Hindlimb muscle (tissue), 1 donor: ENCODE measurements around the gene TPSD1. TPM values are rescaled to one million over a fixed set of nuclear protein-coding genes. Genes with fewer than 3 reads are reported as not detected.
"Not testable (repeated sequence)": the region's sequence is repeated elsewhere in the genome, so short reads cannot be mapped to it uniquely, and the experiment has no call there.

Experiments used
- DNase-seq: peaks from one replicate; pipeline ENCODE4 v3.0.0-alpha.2; 2013
- polyA plus RNA-seq: library from polyadenylated mRNA; unstranded; fragments of 120-200 nt; gene quantifications from one replicate; pipeline ENCODE4 v1.2.1, GENCODE V29; 2013; ENCODE audit not compliant: insufficient read length

TPSD1 gene
- polyA plus RNA-seq, 1 donor, result not detected

- no peak for DNase-seq
These were observed 26.6 kb downstream of the TPSD1 start for GRCh38 chr16:1282324-1282973.

GRCh38 chr16:1283296-1283695 lies 27.4 kb downstream of the TPSD1 start:
- DNase-seq, result no peak

DNA sequence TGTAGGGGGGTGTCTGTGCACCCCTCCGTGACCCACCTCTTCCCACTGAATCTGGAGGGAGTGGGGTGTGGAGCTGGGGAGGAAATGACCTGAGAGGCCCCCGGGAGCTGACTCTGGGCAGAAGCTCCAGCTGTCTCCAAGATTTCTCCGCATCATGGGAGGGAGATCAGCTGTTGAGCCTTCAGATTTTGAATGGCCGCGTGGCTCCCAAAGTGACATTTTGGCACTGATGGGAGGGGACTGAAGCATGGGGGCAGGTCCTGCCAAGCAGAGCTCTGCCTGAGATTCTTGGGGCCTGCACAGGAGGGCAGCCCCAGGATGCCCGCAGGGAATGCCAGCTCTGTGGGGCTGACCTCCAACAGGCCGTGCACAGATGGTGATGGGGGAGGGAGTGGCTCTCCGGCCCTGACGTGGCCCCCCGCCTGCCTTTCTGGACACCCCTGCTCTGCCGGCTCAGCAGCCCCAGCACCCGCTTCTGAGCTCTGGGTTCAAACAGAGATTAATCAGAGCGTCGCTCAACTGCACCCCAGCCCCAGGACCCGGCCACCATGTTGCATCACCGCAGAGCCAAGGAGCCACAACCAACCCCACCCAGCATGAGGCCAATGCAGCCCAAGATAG lies 28.2 kb downstream of the TPSD1 start:
- DNase-seq, result no peak

GRCh38 chr16:1285669-1286512 lies 30.0 kb downstream of the TPSD1 start:
- DNase-seq, result no peak

DNA sequence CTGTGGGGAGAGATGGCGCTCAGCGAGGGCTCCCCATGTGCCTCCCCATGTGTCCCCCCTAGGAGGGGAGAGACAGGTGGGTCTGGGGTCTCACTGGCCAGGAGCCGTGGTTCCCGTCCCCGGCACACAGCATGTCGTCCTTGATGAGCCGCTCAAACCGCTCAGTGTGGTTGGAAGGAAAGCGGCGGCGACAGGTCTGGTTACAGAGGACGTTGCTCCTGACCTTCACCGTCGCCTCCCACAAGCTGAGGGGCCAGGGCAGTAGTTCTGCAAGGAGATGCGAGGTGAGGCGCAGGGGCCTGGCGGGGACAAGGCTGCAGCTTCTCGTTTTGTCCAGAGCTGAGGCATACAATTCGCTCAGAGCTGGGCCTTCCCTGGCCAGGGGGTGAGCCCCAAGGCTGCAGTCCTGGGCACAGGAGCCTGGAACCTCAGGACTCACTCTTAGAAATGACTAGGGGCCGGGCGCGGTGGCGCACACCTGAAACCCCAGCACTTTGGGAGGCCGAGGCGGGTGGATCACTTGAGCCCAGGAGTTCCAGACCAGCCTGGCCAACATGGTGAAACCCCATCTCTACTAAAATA lies 30.7 kb downstream of the TPSD1 start:
- DNase-seq, result no peak

- DNase-seq, result no peak
These were observed 32.3 kb downstream of the TPSD1 start for GRCh38 chr16:1287982-1288670.

GRCh38 chr16:1288813-1289476 lies 33.1 kb downstream of the TPSD1 start:
- no peak for DNase-seq

- DNase-seq, result no peak
These were observed 33.6 kb downstream of the TPSD1 start for GRCh38 chr16:1289477-1289866.

DNA sequence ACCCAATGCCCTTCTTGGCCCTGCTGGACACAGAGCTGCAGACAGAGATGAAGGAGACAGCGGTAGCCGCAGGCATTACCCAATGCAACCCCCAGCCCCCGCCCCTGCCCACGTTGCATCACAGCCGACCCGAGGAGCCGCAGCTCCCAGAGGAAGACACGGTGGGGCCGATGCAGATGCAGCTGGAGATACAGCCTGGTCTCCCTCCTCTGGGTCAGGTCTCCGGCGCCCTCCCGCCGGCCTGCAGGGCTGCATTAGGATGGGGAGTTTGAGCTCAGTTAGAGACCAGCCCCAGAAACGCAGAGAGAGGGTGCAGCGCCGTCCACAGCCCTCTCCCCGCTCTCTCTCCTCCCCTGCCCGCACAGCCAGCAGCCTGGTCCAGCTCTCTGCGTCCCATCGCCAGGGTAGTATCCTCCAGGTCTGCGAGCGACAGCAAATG lies 34.2 kb downstream of the TPSD1 start:
- DNase-seq, result no peak

GRCh38 chr16:1290860-1291575 lies 35.1 kb downstream of the TPSD1 start:
- DNase-seq, result no peak

- DNase-seq, result no peak
These were observed 35.7 kb downstream of the TPSD1 start for GRCh38 chr16:1291576-1291974.

DNA sequence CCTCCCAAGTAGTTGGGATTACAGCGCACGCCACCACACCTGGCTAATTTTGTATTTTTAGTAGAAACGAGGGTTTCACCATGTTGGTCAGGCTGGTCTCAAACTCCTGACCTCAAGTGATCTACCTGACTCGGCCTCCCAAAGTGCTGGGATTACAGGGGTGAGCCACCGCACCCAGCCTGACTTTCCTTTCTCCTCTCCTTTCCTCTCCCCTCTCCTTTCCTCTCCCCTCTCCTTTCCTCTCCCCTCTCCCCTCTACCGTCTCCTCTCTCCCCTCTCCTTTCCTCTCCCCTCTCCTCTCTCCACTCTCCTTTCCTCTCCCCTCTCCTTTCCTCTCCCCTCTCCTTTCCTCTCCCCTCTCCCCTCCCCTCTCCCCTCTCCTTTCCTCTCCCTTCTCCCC lies 36.3 kb downstream of the TPSD1 start:
- not testable (repeated sequence) for DNase-seq

DNA sequence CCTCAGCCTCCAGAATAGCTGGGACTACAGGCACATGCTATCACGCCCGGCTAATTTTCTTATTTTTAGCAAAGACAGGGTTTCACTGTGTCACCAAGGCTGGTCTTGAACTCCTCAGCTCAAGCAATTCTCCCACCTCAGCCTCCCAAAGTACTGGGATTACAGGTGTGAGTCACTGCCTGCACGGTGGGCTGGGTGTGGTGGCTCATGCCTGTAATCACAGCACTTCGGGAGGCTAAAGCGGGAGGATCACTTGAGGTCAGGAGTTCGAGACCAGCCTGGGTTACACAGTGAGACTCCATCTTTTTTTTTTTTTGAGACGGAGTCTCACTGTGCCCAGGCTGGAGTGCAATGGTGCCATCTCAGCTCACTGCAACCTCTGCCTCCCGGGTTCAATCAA lies 36.9 kb downstream of the TPSD1 start:
- not testable (repeated sequence) for DNase-seq

- DNase-seq, result no peak
These were observed 38.2 kb downstream of the TPSD1 start for GRCh38 chr16:1293921-1294656.

- DNase-seq, result no peak
These were observed 39.6 kb downstream of the TPSD1 start for GRCh38 chr16:1295465-1295864.

DNA sequence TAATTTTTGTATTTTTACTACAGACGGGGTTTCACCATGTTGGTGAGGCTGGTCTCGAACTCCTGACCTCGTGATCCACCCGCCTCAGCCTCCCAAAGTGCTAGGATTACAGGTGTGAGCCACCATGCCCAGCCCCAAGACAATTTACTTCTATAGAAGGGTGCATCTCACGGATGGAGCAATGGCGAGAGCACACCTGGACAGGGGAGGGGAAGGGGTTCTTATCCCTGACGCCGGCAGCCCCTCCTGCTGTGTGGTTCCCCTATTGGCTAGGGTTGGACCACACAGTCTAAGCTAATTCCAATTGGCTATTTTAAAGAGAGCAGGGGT lies 40.8 kb downstream of the TPSD1 start:
- not testable (repeated sequence) for DNase-seq

GRCh38 chr16:1297018-1297696 lies 41.3 kb downstream of the TPSD1 start:
- DNase-seq, result no peak

DNA sequence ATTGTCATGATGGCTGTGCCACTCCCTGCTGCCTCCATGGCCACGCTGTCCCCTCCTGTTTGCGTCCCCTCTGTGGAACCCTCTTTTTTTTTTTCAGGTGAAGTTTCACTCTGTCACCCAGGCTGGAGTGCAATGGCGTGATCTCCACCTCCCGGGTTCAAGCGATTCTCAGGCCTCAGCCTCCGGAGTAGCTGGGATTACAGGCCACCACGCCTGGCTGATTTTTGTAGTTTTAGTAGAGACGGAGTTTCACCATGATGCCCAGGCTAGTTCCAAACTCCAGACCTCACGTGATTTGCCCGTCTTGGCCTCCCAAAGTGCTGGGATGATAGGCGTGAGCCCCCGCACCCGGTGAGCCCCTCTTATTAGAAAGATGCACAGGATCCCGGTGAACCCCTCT lies 42.5 kb downstream of the TPSD1 start:
- no peak for DNase-seq

DNA sequence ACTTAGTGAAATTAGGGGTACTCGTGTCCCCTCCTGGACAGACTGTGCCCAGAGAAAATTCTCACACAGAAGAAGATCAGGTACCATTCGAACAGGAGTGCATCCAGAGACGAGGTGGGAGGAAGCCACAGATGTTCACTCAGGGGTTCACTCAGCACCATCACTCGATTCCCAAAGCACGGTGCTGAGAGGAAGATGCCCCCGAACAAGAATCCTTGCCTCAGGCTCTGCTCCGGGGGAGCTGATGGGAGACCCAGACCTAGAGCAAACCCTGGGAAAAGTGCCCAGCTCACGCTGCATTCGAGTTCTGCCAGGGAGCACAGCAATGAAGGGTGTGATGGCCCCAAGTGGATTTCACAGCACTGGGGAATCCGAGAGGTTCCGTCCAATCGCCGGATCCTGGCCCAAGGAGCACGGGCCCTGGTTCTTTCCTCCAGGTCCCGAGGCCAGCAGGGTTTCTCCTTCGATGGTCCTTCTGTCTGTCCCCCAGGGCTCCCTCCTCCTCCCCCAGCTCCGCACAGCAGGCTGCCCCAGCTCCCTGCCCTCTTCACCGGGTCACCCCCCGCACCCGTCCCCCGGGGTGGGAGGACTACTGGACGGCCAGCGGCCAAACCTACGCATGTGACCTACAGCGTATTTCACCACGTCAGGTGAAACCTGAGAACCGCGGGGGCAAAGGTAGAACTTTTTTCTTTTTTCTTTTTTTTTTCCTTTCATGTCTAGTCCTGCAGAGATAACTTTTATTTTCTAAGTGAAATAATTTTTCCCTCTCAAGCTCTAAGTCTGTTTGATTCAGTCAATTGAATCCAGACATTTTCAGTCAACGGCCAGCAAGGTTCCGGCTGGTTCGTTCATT lies 43.4 kb downstream of the TPSD1 start:
- no peak for DNase-seq
